Activated CD8-positive, alpha-beta memory T cell treated with anti-CD3 and anti-CD28 coated beads for 24 hours (primary cell): ENCODE data around the gene RAB43.
A peak's percentile ranks its signal among the peaks of the same experiment; 100 is the strongest.
"Not testable (repeated sequence)": the region's sequence is repeated elsewhere in the genome, so short reads cannot be mapped to it uniquely, and the experiment has no call there.

Source experiments
- DNase-seq: peaks from one replicate; pipeline ENCODE4 v3.0.0-alpha.2; 2020

Gene RAB43

GRCh38 chr3:129087904-129088303 lies 33.7 kb downstream of the RAB43 start:
- DNase-seq = not testable (repeated sequence)

GRCh38 chr3:129087138-129087702 lies 34.4 kb downstream of the RAB43 start:
- DNase-seq = no peak

GRCh38 chr3:129085818-129086217 lies 35.8 kb downstream of the RAB43 start:
- no peak for DNase-seq

GRCh38 chr3:129085165-129085715 lies 36.4 kb downstream of the RAB43 start:
- no peak for DNase-seq

- DNase-seq = no peak
These were observed 37.1 kb downstream of the RAB43 start for GRCh38 chr3:129084501-129084900.

GRCh38 chr3:129082026-129082425 lies 39.6 kb downstream of the RAB43 start:
- DNase-seq = no peak

GRCh38 chr3:129081503-129081902 lies 40.1 kb downstream of the RAB43 start:
- DNase-seq = no peak

- DNase-seq = no peak
These were observed 43.1 kb downstream of the RAB43 start for GRCh38 chr3:129078510-129078909.

GRCh38 chr3:129077222-129077621 lies 44.4 kb downstream of the RAB43 start:
- DNase-seq = no peak

- no peak for DNase-seq
These were observed 51.3 kb downstream of the RAB43 start for GRCh38 chr3:129070086-129070885.

GRCh38 chr3:129069313-129070085 lies 52.1 kb downstream of the RAB43 start:
- DNase-seq = not testable (repeated sequence)

GRCh38 chr3:129068291-129068886 lies 53.2 kb downstream of the RAB43 start:
- peak; percentile 67 for DNase-seq

- not testable (repeated sequence) for DNase-seq
These were observed 53.9 kb downstream of the RAB43 start for GRCh38 chr3:129067719-129068118.

GRCh38 chr3:129065720-129066073 lies 55.9 kb downstream of the RAB43 start:
- no peak for DNase-seq

- DNase-seq = no peak
These were observed 56.4 kb downstream of the RAB43 start for GRCh38 chr3:129065016-129065719.

- DNase-seq = no peak
These were observed 57.6 kb downstream of the RAB43 start for GRCh38 chr3:129063841-129064482.

- no peak for DNase-seq
These were observed 58.4 kb downstream of the RAB43 start for GRCh38 chr3:129063091-129063640.

- no peak for DNase-seq
These were observed 59.4 kb downstream of the RAB43 start for GRCh38 chr3:129061888-129062834.

GRCh38 chr3:129061023-129061887 lies 60.3 kb downstream of the RAB43 start:
- no peak for DNase-seq
